ENCODE measurements around the gene BTF3.

BTF3 gene

GRCh38 chr5:73525606-73526203 lies 27.5 kb downstream of the BTF3 start:
- H3K27ac Mint-ChIP-seq = no peak overlapping the region
- H3K27me3 Mint-ChIP-seq = peaks cover 3% of the 10 kb centered on the region
- peaks cover 10% of the 10 kb centered on the region for H3K4me1 Mint-ChIP-seq (ENCODE audit: low read depth)
- H3K9me3 Mint-ChIP-seq = no peaks in the 10 kb centered on the region
- no peak overlapping the region for H3K4me3 Mint-ChIP-seq
- no peaks in the 10 kb centered on the region for H3K36me3 Mint-ChIP-seq (ENCODE audit: low read depth)

- Mint-ChIP-seq H3K27ac (no peak overlapping the region), H3K9me3 (no peaks in the 10 kb centered on the region), H3K36me3 (ENCODE audit: low read depth) (no peaks in the 10 kb centered on the region), H3K4me3 (no peak overlapping the region), H3K4me1 (ENCODE audit: low read depth) (peaks cover 9% of the 10 kb centered on the region), H3K27me3 (peaks cover 14% of the 10 kb centered on the region)
Measured at GRCh38 chr5:73528248-73528647, 30.0 kb downstream of the BTF3 start.

- Mint-ChIP-seq H3K27me3 (peaks cover 20% of the 10 kb centered on the region), H3K36me3 (ENCODE audit: low read depth) (no peaks in the 10 kb centered on the region), H3K4me3 (no peak overlapping the region), H3K27ac (no peak overlapping the region), H3K4me1 (ENCODE audit: low read depth) (peaks cover 1% of the 10 kb centered on the region), H3K9me3 (no peaks in the 10 kb centered on the region)
Measured at GRCh38 chr5:73529081-73529480, 30.8 kb downstream of the BTF3 start.

- H3K27ac Mint-ChIP-seq = no peak overlapping the region
- H3K27me3 Mint-ChIP-seq = peaks cover 23% of the 10 kb centered on the region
- no peaks in the 10 kb centered on the region for H3K36me3 Mint-ChIP-seq (ENCODE audit: low read depth)
- no peaks in the 10 kb centered on the region for H3K9me3 Mint-ChIP-seq
- H3K4me3 Mint-ChIP-seq = no peak overlapping the region
- no peaks in the 10 kb centered on the region for H3K4me1 Mint-ChIP-seq (ENCODE audit: low read depth)
Measured at GRCh38 chr5:73531356-73531755, 33.1 kb downstream of the BTF3 start.

- H3K27ac Mint-ChIP-seq = no peak overlapping the region
- H3K4me1 Mint-ChIP-seq (ENCODE audit: low read depth) = no peaks in the 10 kb centered on the region
- H3K4me3 Mint-ChIP-seq = no peak overlapping the region
- no peaks in the 10 kb centered on the region for H3K9me3 Mint-ChIP-seq
- H3K27me3 Mint-ChIP-seq = peaks cover 23% of the 10 kb centered on the region
- H3K36me3 Mint-ChIP-seq (ENCODE audit: low read depth) = no peaks in the 10 kb centered on the region
Measured at GRCh38 chr5:73532195-73532594, 34.0 kb downstream of the BTF3 start.

GRCh38 chr5:73534011-73534644 lies 35.9 kb downstream of the BTF3 start:
- H3K27me3 Mint-ChIP-seq = peaks cover 23% of the 10 kb centered on the region
- no peaks in the 10 kb centered on the region for H3K4me1 Mint-ChIP-seq (ENCODE audit: low read depth)
- no peak overlapping the region for H3K27ac Mint-ChIP-seq
- H3K4me3 Mint-ChIP-seq = no peak overlapping the region
- no peaks in the 10 kb centered on the region for H3K36me3 Mint-ChIP-seq (ENCODE audit: low read depth)
- no peaks in the 10 kb centered on the region for H3K9me3 Mint-ChIP-seq

GRCh38 chr5:73534971-73535370 lies 36.7 kb downstream of the BTF3 start:
- Mint-ChIP-seq H3K27me3 (peaks cover 21% of the 10 kb centered on the region), H3K36me3 (ENCODE audit: low read depth) (no peaks in the 10 kb centered on the region), H3K9me3 (no peaks in the 10 kb centered on the region), H3K4me3 (no peak overlapping the region), H3K4me1 (ENCODE audit: low read depth) (no peaks in the 10 kb centered on the region), H3K27ac (no peak overlapping the region)

- no peak overlapping the region for H3K27ac Mint-ChIP-seq
- peaks cover 26% of the 10 kb centered on the region for H3K27me3 Mint-ChIP-seq
- no peaks in the 10 kb centered on the region for H3K36me3 Mint-ChIP-seq (ENCODE audit: low read depth)
- no peaks in the 10 kb centered on the region for H3K9me3 Mint-ChIP-seq
- H3K4me1 Mint-ChIP-seq (ENCODE audit: low read depth) = no peaks in the 10 kb centered on the region
- no peak overlapping the region for H3K4me3 Mint-ChIP-seq
Measured at GRCh38 chr5:73539730-73540129, 41.5 kb downstream of the BTF3 start.

- Mint-ChIP-seq H3K27me3 (peaks cover 27% of the 10 kb centered on the region), H3K4me3 (no peak overlapping the region), H3K27ac (no peak overlapping the region), H3K9me3 (no peaks in the 10 kb centered on the region), H3K4me1 (ENCODE audit: low read depth) (no peaks in the 10 kb centered on the region), H3K36me3 (ENCODE audit: low read depth) (no peaks in the 10 kb centered on the region)
Measured at GRCh38 chr5:73540192-73540591, 42.0 kb downstream of the BTF3 start.

GRCh38 chr5:73542020-73542419 lies 43.8 kb downstream of the BTF3 start:
- H3K4me3 Mint-ChIP-seq = no peak overlapping the region
- H3K9me3 Mint-ChIP-seq = no peaks in the 10 kb centered on the region
- peaks cover 31% of the 10 kb centered on the region for H3K27me3 Mint-ChIP-seq
- no peak overlapping the region for H3K27ac Mint-ChIP-seq
- no peaks in the 10 kb centered on the region for H3K36me3 Mint-ChIP-seq (ENCODE audit: low read depth)
- no peaks in the 10 kb centered on the region for H3K4me1 Mint-ChIP-seq (ENCODE audit: low read depth)

GRCh38 chr5:73544429-73545402 lies 46.5 kb downstream of the BTF3 start:
- H3K27me3 Mint-ChIP-seq = peaks cover 31% of the 10 kb centered on the region
- no peaks in the 10 kb centered on the region for H3K9me3 Mint-ChIP-seq
- H3K36me3 Mint-ChIP-seq (ENCODE audit: low read depth) = no peaks in the 10 kb centered on the region
- H3K4me1 Mint-ChIP-seq (ENCODE audit: low read depth) = no peaks in the 10 kb centered on the region
- H3K27ac Mint-ChIP-seq = no peak overlapping the region
- H3K4me3 Mint-ChIP-seq = no peak overlapping the region

- H3K27me3 Mint-ChIP-seq = peaks cover 28% of the 10 kb centered on the region
- no peak overlapping the region for H3K27ac Mint-ChIP-seq
- H3K36me3 Mint-ChIP-seq (ENCODE audit: low read depth) = no peaks in the 10 kb centered on the region
- H3K4me3 Mint-ChIP-seq = no peak overlapping the region
- no peaks in the 10 kb centered on the region for H3K4me1 Mint-ChIP-seq (ENCODE audit: low read depth)
- no peaks in the 10 kb centered on the region for H3K9me3 Mint-ChIP-seq
Measured at GRCh38 chr5:73545403-73545779, 47.1 kb downstream of the BTF3 start.

- H3K36me3 Mint-ChIP-seq (ENCODE audit: low read depth) = peaks cover 11% of the 10 kb centered on the region
- peaks cover 4% of the 10 kb centered on the region for H3K27me3 Mint-ChIP-seq
- no peak overlapping the region for H3K4me3 Mint-ChIP-seq
- H3K4me1 Mint-ChIP-seq (ENCODE audit: low read depth) = no peaks in the 10 kb centered on the region
- no peaks in the 10 kb centered on the region for H3K9me3 Mint-ChIP-seq
- no peak overlapping the region for H3K27ac Mint-ChIP-seq
Measured at GRCh38 chr5:73550016-73550415, 51.8 kb downstream of the BTF3 start.

GRCh38 chr5:73552642-73553041 lies 54.4 kb downstream of the BTF3 start:
- H3K27me3 Mint-ChIP-seq = no peaks in the 10 kb centered on the region
- H3K27ac Mint-ChIP-seq = no peak overlapping the region
- H3K36me3 Mint-ChIP-seq (ENCODE audit: low read depth) = peaks cover 19% of the 10 kb centered on the region
- no peak overlapping the region for H3K4me3 Mint-ChIP-seq
- H3K9me3 Mint-ChIP-seq = no peaks in the 10 kb centered on the region
- H3K4me1 Mint-ChIP-seq (ENCODE audit: low read depth) = no peaks in the 10 kb centered on the region
